Measurements from ENCODE around the gene FAM53B. TPM values are rescaled to one million over a fixed set of nuclear protein-coding genes. Genes with fewer than 3 reads are reported as not detected.
"Not testable (repeated sequence)": the region's sequence is repeated elsewhere in the genome, so short reads cannot be mapped to it uniquely, and the experiment has no call there.

Gene FAM53B, protein sequence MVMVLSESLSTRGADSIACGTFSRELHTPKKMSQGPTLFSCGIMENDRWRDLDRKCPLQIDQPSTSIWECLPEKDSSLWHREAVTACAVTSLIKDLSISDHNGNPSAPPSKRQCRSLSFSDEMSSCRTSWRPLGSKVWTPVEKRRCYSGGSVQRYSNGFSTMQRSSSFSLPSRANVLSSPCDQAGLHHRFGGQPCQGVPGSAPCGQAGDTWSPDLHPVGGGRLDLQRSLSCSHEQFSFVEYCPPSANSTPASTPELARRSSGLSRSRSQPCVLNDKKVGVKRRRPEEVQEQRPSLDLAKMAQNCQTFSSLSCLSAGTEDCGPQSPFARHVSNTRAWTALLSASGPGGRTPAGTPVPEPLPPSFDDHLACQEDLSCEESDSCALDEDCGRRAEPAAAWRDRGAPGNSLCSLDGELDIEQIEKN
- 24.1 and 25.7 TPM in 2 replicates for total RNA-seq

DNA sequence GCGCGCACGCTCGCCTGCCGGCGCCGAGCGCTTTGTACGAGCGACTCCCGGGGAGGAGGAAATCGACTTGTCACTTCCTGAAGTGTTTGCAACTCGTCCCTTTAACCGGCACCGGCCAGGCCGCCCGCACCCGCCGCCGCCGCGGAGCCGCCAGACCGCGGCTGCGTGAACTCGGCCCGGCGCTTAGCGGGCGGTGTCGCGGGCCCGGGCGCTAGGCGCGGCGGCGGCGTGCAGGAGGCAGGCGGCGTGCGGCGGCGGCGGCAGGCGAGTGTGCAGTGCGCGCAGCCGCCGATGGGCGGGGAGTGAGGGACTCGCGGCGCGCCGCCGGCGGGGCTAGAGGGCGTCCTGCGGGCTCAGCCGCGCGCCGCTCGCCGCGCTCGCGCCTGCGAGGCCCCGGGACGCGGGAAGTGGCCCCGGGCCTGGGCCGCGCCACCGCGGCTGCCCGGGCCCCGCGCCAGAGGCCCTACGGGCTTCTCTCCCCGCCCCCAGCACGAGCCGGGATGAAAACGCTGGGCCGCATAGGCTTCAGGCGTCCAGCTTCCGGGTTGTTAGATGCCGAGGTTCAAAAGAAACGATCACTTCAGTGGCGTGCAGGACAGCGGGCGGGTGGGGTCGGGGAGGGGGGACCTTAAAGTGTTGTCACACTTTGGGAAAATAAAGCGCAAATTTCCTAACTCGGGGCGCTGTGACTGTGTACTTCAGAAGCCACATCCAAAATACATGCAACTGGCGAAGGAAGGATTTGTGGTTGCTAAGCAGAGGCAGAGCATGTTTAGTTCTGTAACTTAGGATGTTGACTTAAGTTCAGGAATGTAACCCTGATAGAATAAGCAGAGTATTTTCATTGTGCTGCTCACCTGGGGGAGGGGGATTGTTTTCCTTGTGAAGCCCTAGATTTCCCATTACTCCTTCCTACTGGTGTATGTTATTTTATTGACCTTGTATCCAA, at the start of gene FAM53B:
TSS of gene FAM53B (minus strand) at position 277 of the 949 bp plus-strand sequence. CDS start 37,665 bp downstream, outside the sequence.
- intact Hi-C loops (cut with micrococcal nuclease): loop anchor here (1.0 to 5.0 kb wide), 7 partner anchors 48 to 282 kb away; partner anchors contain the start of genes ABRAXAS2 and LHPP

DNA sequence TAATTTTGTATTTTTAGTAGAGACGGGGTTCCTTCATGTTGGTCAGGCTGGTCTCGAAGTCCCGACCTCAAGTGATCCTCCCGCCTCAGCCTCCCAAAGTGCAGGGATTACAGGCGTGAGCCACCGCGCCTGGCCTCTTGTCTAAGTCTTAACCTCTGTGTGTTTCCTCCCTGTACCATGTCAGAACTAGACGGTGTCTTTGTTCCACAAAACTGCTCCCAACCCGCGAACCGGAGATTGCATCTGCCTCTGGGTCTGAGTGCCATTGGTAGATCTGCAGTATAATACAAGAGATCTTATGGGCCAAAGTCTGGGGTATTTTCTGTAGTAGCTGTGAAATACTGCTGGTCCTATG, 48.8 kb upstream of the FAM53B start:
- intact Hi-C loops (cut with micrococcal nuclease): loop anchor here (1.0 to 5.0 kb wide), 4 partner anchors 49 to 374 kb away; partner anchors contain the start of genes FAM53B and OAT

DNA sequence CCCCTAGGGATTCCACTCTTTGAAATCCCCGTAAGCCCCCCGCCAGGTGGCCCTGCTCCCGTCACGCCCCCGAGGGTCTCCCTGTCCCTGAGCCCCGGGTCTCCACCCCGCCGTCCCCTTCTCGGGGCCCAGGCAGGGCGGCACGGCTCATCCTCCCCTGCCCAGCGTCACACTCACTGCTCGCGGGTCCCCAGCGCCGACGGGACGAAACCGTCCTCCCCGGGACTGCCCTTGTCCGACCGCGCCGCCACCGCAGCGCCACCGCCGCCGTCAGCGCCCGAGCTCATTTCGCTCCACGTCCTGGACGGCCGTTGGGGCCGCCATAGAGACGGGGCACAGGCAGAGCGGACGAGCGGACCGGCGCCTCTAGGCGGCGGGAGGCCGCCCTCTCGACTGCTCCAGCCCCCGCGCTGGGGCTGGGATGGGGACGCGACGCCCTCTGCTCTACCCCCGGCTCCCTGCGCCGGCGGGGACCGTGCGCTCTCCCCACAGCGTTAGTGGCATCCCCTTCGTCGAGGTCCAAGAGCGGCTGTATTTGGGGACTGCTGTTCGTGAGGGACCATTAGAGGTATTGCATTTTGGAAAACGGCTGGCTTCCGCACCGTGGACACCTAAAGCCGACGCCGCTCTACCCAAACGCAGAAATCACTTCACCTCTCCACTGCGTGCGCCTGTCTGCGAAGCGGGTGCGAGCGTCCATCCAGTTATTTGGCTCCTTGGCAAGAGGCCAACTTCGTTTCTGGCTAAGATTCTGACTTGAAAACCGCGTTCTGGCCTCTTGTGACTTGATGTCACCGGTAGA, 47.6 kb upstream of the FAM53B start, which contains the start of gene EEF1AKMT2:
TSS of gene EEF1AKMT2 (minus strand) at position 341 of the 802 bp plus-strand sequence. CDS start at position 287, 54 bp downstream.
- intact Hi-C loops (cut with micrococcal nuclease): loop anchor here (1.0 to 5.0 kb wide), 6 partner anchors 10 to 373 kb away; partner anchors contain the start of genes ABRAXAS2, FAM53B and OAT

DNA sequence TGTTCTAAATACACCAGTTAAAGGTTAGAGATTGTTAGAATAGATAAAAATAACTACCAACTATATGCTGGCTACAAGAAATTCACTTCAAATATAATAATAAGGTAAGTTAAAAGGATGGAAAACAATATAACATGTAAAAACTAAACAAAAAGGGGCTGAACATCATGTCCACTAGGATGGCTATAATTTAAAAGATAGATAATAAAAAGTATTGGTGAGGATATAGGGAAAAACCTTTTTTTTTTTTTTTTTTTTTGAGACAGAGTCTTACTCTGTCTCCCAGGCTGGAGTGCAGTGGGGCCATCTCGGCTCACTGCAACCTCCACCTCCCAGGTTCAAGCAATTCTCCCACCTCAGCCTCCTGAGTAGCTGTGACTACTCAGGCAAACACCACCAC, 38.7 kb upstream of the FAM53B start:
- intact Hi-C loops (cut with micrococcal nuclease): not testable (repeated sequence)

DNA sequence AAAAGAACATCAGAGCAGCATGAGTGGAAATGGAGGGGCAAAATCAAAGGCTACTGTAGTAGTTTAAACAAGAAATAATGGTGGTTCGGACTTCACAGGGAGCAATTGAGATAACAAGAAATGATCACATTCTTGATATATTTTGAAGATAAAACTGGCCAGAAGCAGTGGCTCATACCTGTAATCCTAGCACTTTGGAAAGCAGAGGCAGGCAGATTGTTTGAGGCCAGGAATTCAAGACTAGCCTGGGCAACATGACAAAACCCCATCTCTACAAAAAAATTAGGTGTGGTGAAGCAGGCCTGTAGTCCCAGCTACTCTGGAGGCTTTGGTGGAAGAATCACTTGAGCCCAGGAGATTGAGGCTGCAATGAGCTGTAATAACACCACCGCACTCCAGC, 24.6 kb upstream of the FAM53B start:
- intact Hi-C loops (cut with micrococcal nuclease): no loop called here

DNA sequence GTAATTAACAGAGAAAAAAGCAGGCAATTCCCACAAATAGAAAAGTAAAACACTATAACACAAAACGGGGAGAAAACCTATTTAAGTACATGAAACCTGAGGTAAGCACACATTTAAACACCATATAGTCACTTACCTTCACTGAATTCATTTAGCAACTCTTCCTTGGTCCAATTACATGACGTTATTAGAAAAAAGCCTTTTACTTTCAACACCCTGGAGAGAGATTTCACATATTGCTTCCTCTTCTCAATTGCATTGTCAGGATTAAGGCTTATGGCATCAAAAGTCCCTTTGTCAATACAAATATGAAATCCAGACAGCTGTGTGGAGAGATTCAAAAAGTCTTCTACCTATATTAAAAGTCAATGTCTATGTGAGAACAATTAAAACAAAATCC, 21.1 kb upstream of the FAM53B start:
- intact Hi-C loops (cut with micrococcal nuclease): no loop called here

DNA sequence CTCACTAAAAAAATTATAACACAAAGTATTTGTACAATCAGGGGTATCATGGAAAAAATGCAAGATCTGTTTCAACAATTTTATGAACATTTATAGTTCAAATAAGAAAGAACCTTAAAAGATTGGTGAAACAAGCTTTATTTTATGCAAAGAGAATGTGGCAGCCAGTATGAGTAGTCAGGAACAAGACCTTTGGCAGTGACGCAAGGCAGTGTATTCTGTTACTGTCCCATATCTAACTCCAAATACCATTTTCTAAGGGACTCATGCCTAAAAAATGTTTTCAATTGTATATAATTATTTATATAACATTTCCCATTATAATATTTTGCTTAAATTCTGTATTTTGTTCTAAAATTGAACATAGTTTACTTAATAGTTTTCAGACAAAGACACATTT, 19.1 kb upstream of the FAM53B start:
- intact Hi-C loops (cut with micrococcal nuclease): no loop called here

DNA sequence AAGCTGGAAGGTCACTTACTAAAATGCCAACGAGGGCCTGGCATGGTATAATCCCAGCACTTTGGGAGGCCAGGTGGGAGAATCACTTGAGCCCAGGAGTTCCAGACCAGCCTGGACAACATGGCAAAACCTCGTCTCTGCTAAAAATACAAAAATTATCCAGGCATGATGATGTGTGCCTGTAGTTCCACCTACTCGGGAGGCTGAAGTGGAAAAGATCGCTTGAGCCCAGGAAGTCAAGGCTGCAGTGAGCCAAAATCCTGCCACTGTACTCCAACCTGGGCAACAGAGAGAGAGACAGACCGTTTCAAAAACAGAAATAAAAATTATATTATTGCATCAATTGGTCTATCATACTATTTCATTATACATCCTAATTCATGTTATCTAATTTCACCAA, 18.1 kb upstream of the FAM53B start:
- intact Hi-C loops (cut with micrococcal nuclease): no loop called here

DNA sequence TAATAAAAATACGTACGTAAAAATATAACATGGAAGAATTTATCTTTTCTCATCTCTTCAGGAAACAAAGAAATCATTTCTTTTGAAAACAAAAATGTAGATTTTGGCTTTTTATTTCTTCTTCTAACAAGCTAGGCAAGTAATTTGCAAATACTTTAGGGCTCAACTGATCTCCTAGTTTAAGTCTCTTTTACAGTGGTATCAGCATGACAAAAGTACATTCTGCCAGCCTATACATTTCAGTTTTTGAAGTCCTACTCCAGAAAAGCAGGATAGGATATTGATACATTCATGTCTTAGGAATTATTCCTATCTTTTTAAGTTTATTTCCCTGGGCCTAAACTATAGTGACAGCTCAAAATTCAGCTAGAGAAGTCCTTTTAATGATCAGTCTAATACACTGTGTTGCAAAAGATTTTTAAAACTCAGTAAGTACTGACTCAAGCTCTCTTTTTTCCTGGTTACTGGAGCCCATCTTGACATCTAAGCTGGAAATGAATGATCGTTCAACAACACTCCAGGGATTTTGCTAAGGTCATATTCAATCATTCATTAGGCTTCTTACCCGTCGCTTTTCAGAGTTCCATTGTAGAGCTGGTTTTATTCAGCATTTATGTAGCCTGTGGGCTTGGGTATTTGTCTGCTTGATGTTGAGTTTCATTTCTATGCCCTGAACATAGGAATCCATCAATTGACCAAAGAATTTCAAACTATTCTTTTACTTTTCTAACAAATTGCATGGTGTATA, 12.2 kb upstream of the FAM53B start:
- intact Hi-C loops (cut with micrococcal nuclease): no loop called here

DNA sequence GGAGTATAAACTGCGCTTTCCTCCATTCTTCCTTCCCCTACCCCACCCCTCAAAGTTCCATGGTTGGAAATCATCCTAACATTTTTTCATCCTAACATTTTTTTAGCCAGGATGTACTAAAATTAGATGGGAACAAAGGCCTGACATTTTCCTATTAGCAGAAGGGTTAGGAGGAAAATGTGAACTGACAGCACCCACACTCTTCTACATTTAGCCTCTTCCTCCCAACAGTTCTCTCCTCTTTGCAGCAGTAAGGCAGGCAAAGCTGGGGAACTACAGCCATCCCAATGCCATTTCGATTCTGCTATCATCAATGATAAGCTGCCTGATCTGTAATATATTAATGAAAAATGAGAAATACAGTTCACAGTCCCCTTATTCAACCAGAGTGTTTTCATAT, 11.4 kb upstream of the FAM53B start:
- intact Hi-C loops (cut with micrococcal nuclease): no loop called here

DNA sequence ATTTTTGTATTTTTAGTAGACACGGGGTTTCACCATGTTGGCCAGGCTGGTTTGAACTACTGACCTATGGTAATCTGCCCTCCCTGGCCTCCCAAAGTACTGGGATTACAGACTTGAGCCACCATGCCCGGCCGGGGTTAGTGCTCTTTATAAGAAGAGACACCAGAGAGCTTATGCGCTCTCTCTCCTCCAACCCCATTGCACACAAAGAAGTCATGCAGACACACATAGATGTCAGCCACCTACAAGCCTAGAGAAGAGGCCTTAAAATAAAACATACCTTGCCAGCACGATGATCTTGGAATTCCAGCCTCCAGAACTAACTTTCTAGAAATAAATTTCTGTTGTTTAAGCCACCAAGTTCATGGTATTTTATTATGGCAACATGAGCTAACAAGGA, 10.0 kb upstream of the FAM53B start:
- intact Hi-C loops (cut with micrococcal nuclease): no loop called here

DNA sequence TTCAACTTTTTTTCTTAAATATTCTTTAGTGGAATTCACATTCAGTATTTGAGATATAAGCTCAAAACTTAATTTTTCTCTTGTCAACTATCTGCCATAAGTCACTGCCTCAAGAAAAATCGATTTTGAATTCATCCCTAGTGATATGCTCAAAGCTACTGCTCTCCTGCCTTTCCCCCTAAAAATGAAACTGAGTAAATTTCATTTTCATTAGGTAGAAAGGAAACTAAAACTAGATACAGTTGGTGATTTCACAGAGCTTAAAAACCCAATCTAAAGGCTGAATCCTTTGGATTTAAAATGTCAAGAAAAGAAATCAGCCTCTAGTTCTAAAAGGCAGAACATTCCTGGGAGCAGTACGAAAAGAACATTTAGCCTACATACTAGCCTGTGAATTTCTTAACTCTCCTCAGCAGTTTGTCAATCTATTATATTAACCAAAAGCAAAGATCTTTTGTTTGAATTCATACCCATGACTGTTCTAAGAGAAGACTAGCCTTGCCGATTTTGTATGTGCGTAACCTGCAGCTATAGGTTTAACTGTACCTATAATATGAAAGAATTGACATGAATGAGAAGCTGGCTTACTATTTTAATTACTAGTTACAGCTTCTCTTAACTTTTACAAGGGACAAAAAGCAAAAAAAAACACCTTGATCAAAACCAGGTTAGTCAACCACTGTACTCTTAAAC, 4.9 kb upstream of the FAM53B start:
- intact Hi-C loops (cut with micrococcal nuclease): no loop called here

DNA sequence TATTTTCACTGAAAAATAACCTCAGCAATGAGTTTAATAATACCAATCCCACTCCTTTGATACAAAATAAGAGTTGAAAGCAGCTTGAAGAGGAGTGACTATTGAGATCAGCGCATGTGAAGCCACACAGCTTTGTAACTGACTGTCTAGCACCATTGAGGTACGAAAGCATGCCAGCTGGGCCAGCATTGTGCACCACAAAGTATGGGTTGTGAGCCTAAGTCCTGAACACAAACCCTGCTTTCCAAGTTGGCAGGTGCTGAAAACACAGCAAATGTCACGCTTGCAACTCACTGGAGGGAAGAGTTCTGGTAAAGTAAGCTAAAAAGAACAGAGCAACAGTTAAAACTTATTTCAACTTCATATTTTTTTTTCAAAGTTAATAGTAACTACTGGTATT, 4.0 kb upstream of the FAM53B start:
- intact Hi-C loops (cut with micrococcal nuclease): no loop called here

DNA sequence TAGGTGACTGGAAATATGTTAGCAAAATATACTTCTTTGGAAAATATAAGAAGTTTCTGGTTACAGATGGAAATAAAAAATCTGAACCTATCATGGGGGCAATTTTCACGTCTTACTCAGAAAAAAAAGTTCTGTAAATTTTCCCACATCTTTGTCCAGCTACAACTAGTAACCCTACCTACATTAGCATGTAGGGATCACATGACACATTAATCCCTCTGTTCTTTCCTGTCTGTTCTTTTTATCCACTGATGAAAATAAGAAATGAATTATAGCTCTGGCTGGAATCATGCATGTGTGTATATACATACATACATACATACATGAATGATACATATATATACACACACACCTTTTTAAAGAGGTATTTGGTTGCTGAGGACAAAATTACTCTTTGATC, 3.6 kb upstream of the FAM53B start:
- intact Hi-C loops (cut with micrococcal nuclease): no loop called here

DNA sequence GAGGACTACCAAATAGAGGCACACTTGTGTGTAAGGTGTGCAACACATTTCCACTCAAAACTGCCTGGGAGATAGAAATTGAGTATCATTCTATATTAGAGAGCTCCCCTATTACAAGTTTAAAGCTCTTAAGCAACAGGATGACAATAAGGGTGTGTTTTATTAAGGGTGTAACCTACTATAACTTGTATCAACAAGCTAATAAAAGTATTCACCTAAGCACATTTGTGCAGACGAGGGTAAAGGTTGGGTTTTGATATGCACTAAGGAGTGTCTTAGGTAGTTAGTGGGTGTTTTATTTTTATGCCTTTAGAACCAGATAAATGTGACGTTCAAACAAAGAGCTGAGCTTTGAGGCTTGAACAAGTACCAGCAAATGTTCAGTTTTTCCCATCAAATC, 2.8 kb upstream of the FAM53B start:
- intact Hi-C loops (cut with micrococcal nuclease): no loop called here

DNA sequence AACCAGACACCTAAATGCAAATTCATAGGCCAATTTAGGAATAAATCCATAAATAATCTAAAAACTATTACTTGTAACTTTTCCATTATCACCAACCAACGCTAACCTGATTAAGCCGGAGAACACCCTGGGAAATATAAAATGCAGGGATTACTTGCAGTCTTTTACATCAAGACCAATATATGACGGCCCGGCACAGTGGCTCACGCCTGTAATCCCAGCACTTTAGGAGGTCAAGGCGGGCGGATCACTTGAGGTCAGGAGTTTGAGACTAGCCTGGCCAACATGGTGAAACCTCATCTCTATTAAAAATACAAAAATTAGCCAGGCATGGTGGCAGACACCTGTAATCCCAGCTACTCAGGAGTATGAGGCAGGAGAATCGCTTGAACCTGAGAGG, 2.3 kb upstream of the FAM53B start:
- intact Hi-C loops (cut with micrococcal nuclease): not testable (repeated sequence)

DNA sequence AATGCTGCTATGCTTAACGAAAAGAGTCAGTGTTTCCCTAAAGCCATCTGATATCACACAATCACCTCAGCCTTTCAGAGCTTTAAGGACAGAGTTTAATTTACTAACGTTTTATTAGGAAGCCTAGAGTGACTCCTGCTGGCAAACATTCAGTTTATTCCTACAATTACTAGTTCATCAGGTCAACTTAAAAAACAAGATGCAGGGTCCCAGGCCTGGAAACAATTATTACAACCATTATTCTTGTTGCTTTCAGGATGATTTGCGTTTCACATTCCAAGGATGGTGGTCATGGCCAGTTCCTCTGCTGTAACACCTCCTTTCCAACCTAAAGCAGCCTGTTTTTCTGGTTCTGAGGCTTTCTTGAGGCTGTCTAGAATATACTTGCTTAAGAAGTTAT, 1.5 kb upstream of the FAM53B start:
- intact Hi-C loops (cut with micrococcal nuclease): loop anchor here (1.0 kb wide), 2 partner anchors 205 to 215 kb away; no protein-coding TSS in a partner anchor

DNA sequence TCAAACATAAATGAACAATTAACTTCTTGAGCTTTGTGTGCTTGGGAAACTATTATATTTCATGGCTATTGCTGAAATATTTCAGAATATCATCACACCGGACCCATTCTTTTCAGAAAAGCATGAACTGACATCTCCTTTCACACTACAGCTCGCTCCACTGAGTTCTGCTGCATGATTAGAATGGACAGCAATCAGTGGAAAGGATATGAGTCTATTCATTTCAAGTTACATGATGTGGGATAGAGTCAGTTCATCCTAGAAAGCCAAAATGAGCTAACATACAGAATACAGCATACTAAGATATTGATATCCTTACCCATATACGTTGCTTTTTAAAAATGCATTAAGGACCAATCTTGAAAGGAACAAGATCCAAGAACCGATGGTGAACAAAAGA, 1.1 kb upstream of the FAM53B start:
- intact Hi-C loops (cut with micrococcal nuclease): loop anchor here (1.0 kb wide), 2 partner anchors 205 to 215 kb away; no protein-coding TSS in a partner anchor

All from T-helper 2 cell treated with Interferon-gamma antibody and Interleukin-4, amounts not matched to agents 100 ng/mL and 5 ng/mL, for 36 hours (primary cell).